H1 (cell line): Measurements from ENCODE around the gene PDZD2. TPM values are rescaled to one million over a fixed set of nuclear protein-coding genes. Genes with fewer than 3 reads are reported as not detected.

Experiments used
- GABPA ChIP-seq: IDR thresholded peaks from 2 replicates; pipeline ENCODE4 v1.6.1; 2011; ENCODE audit warnings: mild to moderate bottlenecking, low read length, moderate library complexity, borderline replicate concordance; ENCODE audit not compliant: insufficient read depth
- JUND ChIP-seq: IDR thresholded peaks from 2 replicates; pipeline ENCODE4 v1.6.1; 2011; ENCODE audit warnings: mild to moderate bottlenecking, improper control_type of control experiment, low read length
- KDM4A ChIP-seq: IDR thresholded peaks from one replicate; pipeline ENCODE4 v1.7.1; 2012; ENCODE audit warnings: low read depth, mild to moderate bottlenecking, moderate library complexity, low read length, inconsistent platforms; ENCODE audit not compliant: severe bottlenecking
- RFX5 ChIP-seq: IDR thresholded peaks from 2 replicates; pipeline ENCODE4 v1.6.1; 2011; ENCODE audit warnings: low read depth, low read length, improper control_type of control experiment, borderline replicate concordance
- RXRA ChIP-seq: IDR thresholded peaks from 2 replicates; pipeline ENCODE4 v1.6.1; 2011; ENCODE audit warnings: low read depth, mild to moderate bottlenecking, low read length, moderate library complexity; ENCODE audit not compliant: insufficient read depth
- SIX5 ChIP-seq: IDR thresholded peaks from 2 replicates; pipeline ENCODE4 v1.6.1; 2011; ENCODE audit warnings: mild to moderate bottlenecking, low read depth, low read length
- TEAD4 ChIP-seq: IDR thresholded peaks from 2 replicates; pipeline ENCODE4 v1.6.1; 2012; ENCODE audit warnings: low read depth, low read length, inconsistent platforms, mixed read lengths
- polyA plus RNA-seq, 7 experiments: library from polyadenylated mRNA; depleted of rRNA in 3 of 7; stranded (reverse) in 5 of 7; unstranded in 2 of 7; fragments of >200 nt in 5 of 7; fragments of 200-250 nt in 2 of 7; gene quantifications; 1 replicate in 5 of 7; 2 replicates in 1 of 7; 4 replicates in 1 of 7; pipeline versions ENCODE4 v1.2.1 to v1.2.3, GENCODE V29; 2011 to 2013; ENCODE audit warnings: missing spikeins in 2 of 7, mixed read lengths in 2 of 7
- total RNA-seq: library from RNA; stranded (reverse); fragmentation: NEBNext Ultra II Directional; extraction: Animal tissue kit (Norgen Biotek cat#: 25700); gene quantifications from 2 replicates; pipeline ENCODE4 v1.2.1, GENCODE V29; 2021
- TF ChIP-seq, protein P1 (sequence below): IDR thresholded peaks from 2 replicates; pipeline ENCODE4 v1.6.1; 2011; ENCODE audit warnings: low read length, improper control_type of control experiment

The PDZD2 gene
- total and polyA plus RNA-seq, 2 of the 8 experiments (the other 6 are each of a cell fraction or from before 2014, with no cell fraction given) = 1.2 to 6.8 TPM

DNA sequence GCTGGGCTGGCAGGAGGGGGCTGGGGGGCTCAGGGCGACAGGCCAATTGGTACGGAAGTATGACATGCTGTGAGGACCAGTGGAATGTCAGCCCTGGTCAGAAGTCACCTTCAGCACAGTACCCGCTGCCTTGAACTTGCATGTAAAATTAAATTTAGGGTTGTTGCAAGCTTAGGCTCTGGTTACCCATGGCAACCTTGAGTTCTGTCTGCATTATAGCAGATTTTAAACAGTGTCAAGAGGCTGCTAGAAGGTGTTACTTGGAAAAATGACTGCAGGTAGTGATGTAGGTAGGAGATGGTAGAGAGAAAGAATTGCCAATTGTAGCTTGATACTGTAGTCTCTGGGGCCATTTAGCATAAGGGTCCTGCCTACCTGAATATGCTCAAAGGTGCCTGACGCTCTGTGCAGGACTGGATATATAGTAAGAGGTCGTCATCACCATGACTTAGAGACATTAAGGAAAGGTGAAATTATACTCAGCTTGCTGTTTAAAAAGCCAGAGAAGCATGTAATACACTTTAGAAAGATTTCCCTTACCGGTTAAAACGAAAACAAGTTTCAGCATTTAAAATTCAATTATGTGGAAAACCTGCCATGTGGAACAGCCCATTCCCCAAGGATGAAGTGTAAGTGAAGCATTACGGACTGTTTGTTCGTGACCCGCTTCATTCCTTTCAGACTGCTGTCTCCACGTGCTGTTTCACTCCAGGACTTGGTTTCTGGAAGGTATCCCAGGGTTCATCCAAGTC is 169.0 kb downstream of the PDZD2 start (continued):
- TF ChIP-seq RFX5 = no peak
- TF ChIP-seq TEAD4 = no peak
- no peak for TF ChIP-seq KDM4A
- TF ChIP-seq SIX5 = no peak
- TF ChIP-seq JUND = no peak
- no peak for TF ChIP-seq GABPA
- no peak for TF ChIP-seq RXRA
- TF ChIP-seq, protein P1, sequence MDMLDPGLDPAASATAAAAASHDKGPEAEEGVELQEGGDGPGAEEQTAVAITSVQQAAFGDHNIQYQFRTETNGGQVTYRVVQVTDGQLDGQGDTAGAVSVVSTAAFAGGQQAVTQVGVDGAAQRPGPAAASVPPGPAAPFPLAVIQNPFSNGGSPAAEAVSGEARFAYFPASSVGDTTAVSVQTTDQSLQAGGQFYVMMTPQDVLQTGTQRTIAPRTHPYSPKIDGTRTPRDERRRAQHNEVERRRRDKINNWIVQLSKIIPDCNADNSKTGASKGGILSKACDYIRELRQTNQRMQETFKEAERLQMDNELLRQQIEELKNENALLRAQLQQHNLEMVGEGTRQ = no peak
